GM21526 (cell line): ENCODE data around the gene TDRD12.
"Not testable (repeated sequence)": the region's sequence is repeated elsewhere in the genome, so short reads cannot be mapped to it uniquely, and the experiment has no call there.

Source experiments
- ATAC-seq: cut with Tn5 transposase; IDR thresholded peaks from one replicate; pipeline ENCODE4 v1.9.1; 2021; ENCODE audit warnings: moderate library complexity; ENCODE audit not compliant: unreplicated experiment, low FRiP score

Gene TDRD12

GRCh38 chr19:32744555-32745325, 25.2 kb downstream of the TDRD12 start:
- no peak for ATAC-seq

GRCh38 chr19:32745594-32746251, 26.2 kb downstream of the TDRD12 start:
- not testable (repeated sequence) for ATAC-seq

- not testable (repeated sequence) for ATAC-seq
Observed at GRCh38 chr19:32746631-32747196, 27.1 kb downstream of the TDRD12 start.

GRCh38 chr19:32748497-32748896, 28.9 kb downstream of the TDRD12 start:
- no peak for ATAC-seq

GRCh38 chr19:32748948-32749347, 29.4 kb downstream of the TDRD12 start:
- no peak for ATAC-seq

GRCh38 chr19:32749361-32749760, 29.8 kb downstream of the TDRD12 start:
- no peak for ATAC-seq

GRCh38 chr19:32750441-32751055, 31.0 kb downstream of the TDRD12 start:
- ATAC-seq = no peak

- ATAC-seq = no peak
Observed at GRCh38 chr19:32751066-32751465, 31.5 kb downstream of the TDRD12 start.

GRCh38 chr19:32757189-32757588, 37.6 kb downstream of the TDRD12 start:
- no peak for ATAC-seq

GRCh38 chr19:32765365-32765764, 45.8 kb downstream of the TDRD12 start:
- ATAC-seq = not testable (repeated sequence)

GRCh38 chr19:32767951-32768679, 48.5 kb downstream of the TDRD12 start:
- ATAC-seq = no peak

- ATAC-seq = no peak
Observed at GRCh38 chr19:32771596-32771995, 52.0 kb downstream of the TDRD12 start.

- no peak for ATAC-seq
Observed at GRCh38 chr19:32773126-32773525, 53.6 kb downstream of the TDRD12 start.

- no peak for ATAC-seq
Observed at GRCh38 chr19:32779082-32779481, 59.5 kb downstream of the TDRD12 start.

- no peak for ATAC-seq
Observed at GRCh38 chr19:32781280-32781679, 61.7 kb downstream of the TDRD12 start.

GRCh38 chr19:32782089-32782488, 62.5 kb downstream of the TDRD12 start:
- ATAC-seq = not testable (repeated sequence)

GRCh38 chr19:32787161-32787813, 67.7 kb downstream of the TDRD12 start:
- not testable (repeated sequence) for ATAC-seq

- not testable (repeated sequence) for ATAC-seq
Observed at GRCh38 chr19:32787895-32788294, 68.3 kb downstream of the TDRD12 start.

- no peak for ATAC-seq
Observed at GRCh38 chr19:32789429-32789828, 69.9 kb downstream of the TDRD12 start.

- ATAC-seq = no peak
Observed at GRCh38 chr19:32798201-32798600, 78.6 kb downstream of the TDRD12 start.
